HG03558 (cell line): Measurements from ENCODE around the gene ARHGAP19.

Source experiments
- ATAC-seq: cut with Tn5 transposase; IDR thresholded peaks from one replicate; pipeline ENCODE4 v1.9.1; 2021; ENCODE audit warnings: moderate number of reproducible peaks; ENCODE audit not compliant: unreplicated experiment; ENCODE audit errors: extremely low read depth

ARHGAP19 gene

DNA sequence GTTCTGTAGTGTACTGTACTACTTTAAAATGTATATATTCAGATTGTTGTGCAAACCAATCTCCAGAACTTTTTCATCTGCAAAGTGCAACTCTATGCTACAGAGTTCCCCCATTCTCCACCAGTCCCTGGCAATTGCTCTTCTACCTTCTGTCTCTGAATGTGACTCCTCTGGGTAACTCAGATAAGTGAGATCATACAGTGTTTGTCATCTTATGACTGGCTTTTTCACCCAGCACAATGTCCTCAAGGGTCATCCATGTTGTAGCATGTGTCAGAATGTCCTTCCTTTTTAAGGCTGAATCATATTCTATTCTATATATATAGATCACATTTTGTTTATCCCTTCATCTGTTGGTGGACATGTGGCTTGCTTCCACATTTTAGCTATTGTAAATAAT is 117.5 kb downstream of the ARHGAP19 start:
- ATAC-seq, result no peak

DNA sequence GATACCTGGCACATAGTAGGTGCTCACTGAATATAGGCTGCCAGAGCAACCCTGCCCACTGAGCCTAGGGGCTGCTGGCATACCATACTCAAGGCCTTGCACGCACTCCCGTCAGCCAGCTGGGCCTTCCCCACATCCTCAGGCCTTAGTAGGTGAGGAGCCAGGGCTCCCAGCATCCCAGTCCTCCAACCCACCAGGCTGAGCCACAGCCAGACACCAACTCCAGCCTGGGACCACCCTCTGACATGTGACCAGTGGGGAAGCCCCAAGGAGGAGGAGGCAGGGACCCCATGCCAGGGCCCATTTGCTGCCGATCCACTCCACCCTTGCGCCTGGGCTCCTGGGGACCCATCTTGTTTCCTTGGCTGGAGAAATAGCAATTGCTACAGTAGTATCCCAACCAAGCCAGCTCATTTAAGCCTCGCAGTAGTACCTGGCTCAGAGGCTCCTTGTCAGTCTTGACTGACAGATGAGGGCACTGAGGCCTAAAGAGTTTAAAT is 118.1 kb downstream of the ARHGAP19 start:
- no peak for ATAC-seq

DNA sequence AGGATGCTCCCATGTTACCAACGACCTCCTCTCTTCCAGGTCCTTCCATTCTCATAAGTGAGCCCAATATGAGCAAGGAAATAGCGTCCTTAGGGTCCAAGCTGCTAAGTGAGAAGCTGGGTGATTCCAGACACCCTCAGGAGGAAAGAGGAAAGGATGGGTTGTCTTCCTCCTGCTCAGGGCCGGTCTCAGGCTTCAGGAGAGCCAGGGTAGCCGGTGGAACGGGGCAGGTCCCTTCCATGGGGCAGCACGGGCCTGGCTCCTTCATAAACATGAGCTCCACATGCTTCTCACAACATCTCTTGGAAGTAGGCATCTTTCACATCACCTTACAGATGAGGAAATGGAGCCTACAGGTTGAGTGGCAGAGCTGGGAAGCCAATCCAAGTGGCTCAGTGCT is 119.4 kb downstream of the ARHGAP19 start:
- no peak for ATAC-seq
